K562 (cell line): ENCODE measurements around the gene TECPR2. TPM values are rescaled to one million over a fixed set of nuclear protein-coding genes. Genes with fewer than 3 reads are reported as not detected.
"Not testable (repeated sequence)": the region's sequence is repeated elsewhere in the genome, so short reads cannot be mapped to it uniquely, and the experiment has no call there.

Source experiments
- CEBPG ChIP-seq, 3 experiments: fragments of 200-800 bp in 1 of 3; sonication (Bioruptor generic) in 1 of 3; sonication (generic) in 1 of 3; formaldehyde crosslinking in 1 of 3; IDR thresholded peaks in 2 of 3; conservative IDR thresholded peaks in 1 of 3; 2 replicates each; pipeline versions ENCODE4 v1.6.1 to v1.8.0; 2016 to 2022; ENCODE audit warnings: missing compliant biosample characterization in 2 of 3, missing genetic modification characterization in 2 of 3, mild to moderate bottlenecking in 1 of 3, missing genetic modification reagents in 1 of 3
- DMBX1 ChIP-seq: fragments of 250-450 bp; sonication (Bioruptor Pico); IDR thresholded peaks from 2 replicates; pipeline ENCODE4 v1.8.0; 2022; ENCODE audit warnings: inconsistent platforms, mild to moderate bottlenecking, moderate library complexity, borderline replicate concordance
- EGR1 ChIP-seq: fragments of 450-650 bp; conservative IDR thresholded peaks from 2 replicates; pipeline ENCODE4 v1.6.1; 2017; ENCODE audit warnings: mild to moderate bottlenecking
- ETS2 ChIP-seq: IDR thresholded peaks from 2 replicates; pipeline ENCODE4 v1.6.1; 2016; ENCODE audit warnings: borderline replicate concordance, missing genetic modification characterization, mild to moderate bottlenecking, moderate library complexity, missing compliant biosample characterization; ENCODE audit not compliant: poor library complexity, severe bottlenecking
- FOXK1 ChIP-seq: sonication (generic); formaldehyde crosslinking; IDR thresholded peaks from 2 replicates; pipeline ENCODE4 v1.8.0; 2022; ENCODE audit warnings: missing genetic modification reagents, mild to moderate bottlenecking, borderline replicate concordance
- MNT ChIP-seq, 2 experiments: fragments of 450-650 bp; conservative IDR thresholded peaks; 2 replicates each; pipeline ENCODE4 v1.6.1; 2017; ENCODE audit warnings: mild to moderate bottlenecking in 2 of 2, moderate library complexity in 2 of 2
- MXD1 ChIP-seq: fragments of 250-450 bp; sonication (Bioruptor Pico); IDR thresholded peaks from 2 replicates; pipeline ENCODE4 v1.8.0; 2021; ENCODE audit warnings: borderline replicate concordance, mild to moderate bottlenecking, moderate library complexity; ENCODE audit not compliant: poor library complexity, severe bottlenecking
- MYC ChIP-seq, 2 experiments: fragments of 250-450 bp in 1 of 2; sonication (Bioruptor Pico) in 1 of 2; IDR thresholded peaks; 2 replicates each; pipeline versions ENCODE4 v1.5.1 to v1.6.1; 2012 to 2021; ENCODE audit warnings: low read depth in 2 of 2, borderline replicate concordance in 1 of 2, improper control_type of control experiment in 1 of 2, low read length in 1 of 2, mild to moderate bottlenecking in 1 of 2, moderate library complexity in 1 of 2
- NFIX ChIP-seq: fragments of 250-450 bp; sonication (Bioruptor Pico); IDR thresholded peaks from 2 replicates; pipeline ENCODE4 v1.4.0; 2020; ENCODE audit warnings: low read depth, mild to moderate bottlenecking, moderate library complexity
- NR2C2 ChIP-seq, 2 experiments: fragments of 200-800 bp in 1 of 2; sonication (Bioruptor generic) in 1 of 2; sonication (generic) in 1 of 2; formaldehyde crosslinking in 1 of 2; IDR thresholded peaks; 2 replicates each; pipeline versions ENCODE4 v1.6.1 to v1.8.0; 2016 to 2022; ENCODE audit warnings: mild to moderate bottlenecking in 1 of 2, missing compliant biosample characterization in 1 of 2, missing genetic modification characterization in 1 of 2, missing genetic modification reagents in 1 of 2
- PTRF ChIP-seq: fragments of 450-650 bp; IDR thresholded peaks from 2 replicates; pipeline ENCODE4 v1.6.1; 2016; ENCODE audit warnings: mild to moderate bottlenecking, missing genetic modification characterization, missing compliant biosample characterization
- TCF15 ChIP-seq: fragments of 250-450 bp; sonication (Bioruptor Pico); IDR thresholded peaks from 2 replicates; pipeline ENCODE4 v1.8.0; 2022; ENCODE audit warnings: moderate library complexity, mild to moderate bottlenecking, inconsistent platforms
- ZBTB17 ChIP-seq: fragments of 450-650 bp; formaldehyde crosslinking; IDR thresholded peaks from 2 replicates; pipeline ENCODE4 v1.4.0; 2020; ENCODE audit warnings: mild to moderate bottlenecking
- ZBTB2 ChIP-seq: fragments of 450-650 bp; IDR thresholded peaks from 2 replicates; pipeline ENCODE4 v1.6.1; 2016; ENCODE audit warnings: antibody characterized with exemption
- ZBTB26 ChIP-seq: fragments of 450-650 bp; formaldehyde crosslinking; IDR thresholded peaks from 2 replicates; pipeline ENCODE4 v1.4.0; 2022; ENCODE audit warnings: missing genetic modification characterization
- ZBTB34 ChIP-seq: fragments of 250-450 bp; sonication (Bioruptor Pico); IDR thresholded peaks from 2 replicates; pipeline ENCODE4 v1.8.0; 2021; ENCODE audit warnings: mild to moderate bottlenecking, moderate library complexity
- ZNF134 ChIP-seq: fragments of 250-450 bp; sonication (Bioruptor Pico); conservative IDR thresholded peaks from 2 replicates; pipeline ENCODE4 v1.4.0; 2020
- ZNF165 ChIP-seq: fragments of 250-450 bp; sonication (Bioruptor Pico); IDR thresholded peaks from 2 replicates; pipeline ENCODE4 v1.4.0; 2020; ENCODE audit warnings: borderline replicate concordance
- polyA plus RNA-seq, 8 experiments: library from polyadenylated mRNA; depleted of rRNA in 4 of 8; stranded (reverse) in 5 of 8; unstranded in 3 of 8; fragments of >200 nt; fragmentation: Nextera tagmentation in 2 of 8; fragmentation: Illumina TruSeq in 1 of 8; extraction: Ambion mirVana in 2 of 8; extraction: Trizol in 1 of 8; gene quantifications; 2 replicates each; pipeline versions ENCODE4 v1.2.1 to v1.2.3, GENCODE V29; 2011 to 2014; ENCODE audit warnings: inconsistent platforms in 1 of 8, missing spikeins in 1 of 8
- total RNA-seq, 7 experiments: library from RNA; depleted of rRNA in 6 of 7; stranded (reverse); fragments of >200 nt in 6 of 7; fragmentation: Illumina TruSeq in 2 of 7; extraction: Trizol in 2 of 7; gene quantifications; 2 replicates each; pipeline versions ENCODE4 v1.2.1 to v1.2.3, GENCODE V29; 2011 to 2021; ENCODE audit warnings: low replicate concordance in 1 of 7

Gene TECPR2
- total and polyA plus RNA-seq, 9 of the 15 experiments (the other 6 are each of a cell fraction or from before 2014, with no cell fraction given) = 0.04 to 3.0 (median 0.83) TPM

GRCh38 chr14:102550927-102551401 is 188.2 kb downstream of the TECPR2 start (continued):
- TF ChIP-seq CEBPG (CRISPR knock-in tag; IDR thresholded peaks at IDR 0.05); MYC (IDR thresholded peaks at IDR 0.05; ENCODE audit: low read depth, low read length): not testable (repeated sequence)
- TF ChIP-seq CEBPG (tag; conservative IDR thresholded peaks at IDR 0.05 in 1 of 2, IDR thresholded peaks at IDR 0.05 in 1 of 2) = peak in 1 of 2 experiments; percentile 60; a peak in 2 of 4 replicates
- 0 out of 2 replicates have a peak, but pooled peaks have one; percentile 51 for TF ChIP-seq FOXK1 (CRISPR knock-in tag)
- TF ChIP-seq DMBX1 (CRISPR knock-in tag) = peak; percentile 99
- TF ChIP-seq NFIX (CRISPR knock-in tag) = 0 out of 2 replicates have a peak, but pooled peaks have one; percentile 24
- TF ChIP-seq ZNF165 = peak; percentile 94
- peak; percentile 88 for TF ChIP-seq ZNF134
- TF ChIP-seq ZBTB17 (CRISPR knock-in tag) = peak; percentile 95
- TF ChIP-seq ZBTB2 = peak; percentile 47; the same call in 1 of the 2 replicates
- peak in 1 of 2 experiments; percentile 37; a peak in 2 of 4 replicates for TF ChIP-seq MNT (conservative IDR thresholded peaks at IDR 0.05)
- 0 out of 2 replicates have a peak, but pooled peaks have one; percentile 26 for TF ChIP-seq NR2C2 (CRISPR knock-in tag; IDR thresholded peaks at IDR 0.05)
- TF ChIP-seq NR2C2 (tag; IDR thresholded peaks at IDR 0.05) = peak; percentile 87
- peak; percentile 92 for TF ChIP-seq TCF15
- TF ChIP-seq MYC (CRISPR knock-in tag; IDR thresholded peaks at IDR 0.05; ENCODE audit: borderline replicate concordance, low read depth) = peak; percentile 94
- peak; percentile 85; the same call in 1 of the 2 replicates for TF ChIP-seq ZBTB26 (CRISPR knock-in tag)
- TF ChIP-seq ETS2 (tag) = peak; percentile 88
- TF ChIP-seq PTRF (tag) = peak; percentile 96
- TF ChIP-seq EGR1 = peak; percentile 20; the same call in 1 of the 2 replicates
- TF ChIP-seq ZBTB34 (CRISPR knock-in tag) = peak; percentile 90
- TF ChIP-seq MXD1 = peak; percentile 62
